ENCODE measurements around the gene ARFGAP3.

ARFGAP3 gene

DNA sequence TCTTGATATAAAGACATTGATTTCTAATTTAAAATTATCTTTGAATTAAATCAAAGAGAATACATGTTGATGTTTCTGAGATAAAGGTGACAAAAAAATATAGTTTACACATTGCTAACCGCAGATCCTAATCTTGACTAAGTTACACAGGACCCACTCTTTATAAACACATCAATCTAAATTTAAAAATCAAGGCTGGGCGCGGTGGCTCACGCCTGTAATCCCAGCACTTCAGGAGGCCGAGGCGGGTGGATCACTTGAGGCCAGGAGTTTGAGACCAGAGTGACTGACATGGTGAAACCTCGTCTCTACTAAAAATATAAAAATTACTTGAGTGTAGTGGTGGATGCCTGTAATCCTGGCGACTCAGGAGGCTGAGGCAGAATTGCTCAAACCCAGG, 1.9 kb downstream of the ARFGAP3 start:
- TF ChIP-seq, protein P1, sequence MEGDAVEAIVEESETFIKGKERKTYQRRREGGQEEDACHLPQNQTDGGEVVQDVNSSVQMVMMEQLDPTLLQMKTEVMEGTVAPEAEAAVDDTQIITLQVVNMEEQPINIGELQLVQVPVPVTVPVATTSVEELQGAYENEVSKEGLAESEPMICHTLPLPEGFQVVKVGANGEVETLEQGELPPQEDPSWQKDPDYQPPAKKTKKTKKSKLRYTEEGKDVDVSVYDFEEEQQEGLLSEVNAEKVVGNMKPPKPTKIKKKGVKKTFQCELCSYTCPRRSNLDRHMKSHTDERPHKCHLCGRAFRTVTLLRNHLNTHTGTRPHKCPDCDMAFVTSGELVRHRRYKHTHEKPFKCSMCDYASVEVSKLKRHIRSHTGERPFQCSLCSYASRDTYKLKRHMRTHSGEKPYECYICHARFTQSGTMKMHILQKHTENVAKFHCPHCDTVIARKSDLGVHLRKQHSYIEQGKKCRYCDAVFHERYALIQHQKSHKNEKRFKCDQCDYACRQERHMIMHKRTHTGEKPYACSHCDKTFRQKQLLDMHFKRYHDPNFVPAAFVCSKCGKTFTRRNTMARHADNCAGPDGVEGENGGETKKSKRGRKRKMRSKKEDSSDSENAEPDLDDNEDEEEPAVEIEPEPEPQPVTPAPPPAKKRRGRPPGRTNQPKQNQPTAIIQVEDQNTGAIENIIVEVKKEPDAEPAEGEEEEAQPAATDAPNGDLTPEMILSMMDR (IDR thresholded peaks at IDR 0.05; ENCODE audit: insufficient read depth, low read length, missing control alignments), result no peak
- POLR2A ChIA-PET, result no interaction called here
- DNase-seq (ENCODE audit: low read depth, low spot score), result no peak
- H3K4me3 ChIP-seq (ENCODE audit: low read depth, low read length), result peak overlapping the region; percentile 90
- CTCF ChIA-PET, result interaction anchor here (1.0 to 1.4 kb wide), 3 partner anchors 135 to 179 kb away, joined by 3 to 4 read pairs (median 3); no protein-coding TSS in a partner anchor

DNA sequence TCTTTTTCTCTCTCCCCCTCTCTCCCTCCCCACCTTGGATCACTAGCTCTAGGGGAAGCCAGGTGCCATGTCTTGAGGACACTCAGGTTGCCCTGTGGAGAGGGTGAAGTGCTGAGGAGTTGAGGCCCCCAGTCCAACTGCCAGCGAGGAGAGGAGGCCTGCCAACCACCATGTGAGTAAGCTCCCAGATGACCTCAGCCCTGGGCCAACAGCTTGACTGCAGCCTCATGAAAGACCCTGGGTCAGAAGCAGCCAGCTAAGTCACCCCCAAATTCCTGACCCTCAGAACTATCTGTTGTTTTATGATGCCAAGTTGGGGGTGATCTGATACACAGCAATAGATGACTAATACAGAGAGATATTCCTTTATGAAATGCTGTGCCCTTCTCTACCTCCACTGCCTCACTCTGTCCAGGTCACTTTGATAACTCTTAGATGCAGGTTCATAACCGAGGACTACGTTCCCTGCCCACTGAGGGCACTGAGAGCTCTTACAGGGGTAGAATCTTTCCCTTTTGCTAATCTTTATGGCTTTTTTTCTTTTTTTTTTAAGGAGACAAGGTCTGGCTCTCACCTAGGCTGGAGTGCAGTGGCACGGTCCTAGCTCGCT, 8.0 kb downstream of the ARFGAP3 start:
- H3K4me3 ChIP-seq (ENCODE audit: low read depth, low read length), result no peak overlapping the region
- TF ChIP-seq, protein P1 (IDR thresholded peaks at IDR 0.05; ENCODE audit: insufficient read depth, low read length, missing control alignments), result no peak
- CTCF ChIA-PET, result interaction anchor here (0.6 to 2.5 kb wide), 4 partner anchors 9 to 242 kb away, joined by 3 to 11 read pairs (median 4); no protein-coding TSS in a partner anchor
- no peak for DNase-seq (ENCODE audit: low read depth, low spot score)
- POLR2A ChIA-PET, result no interaction called here

DNA sequence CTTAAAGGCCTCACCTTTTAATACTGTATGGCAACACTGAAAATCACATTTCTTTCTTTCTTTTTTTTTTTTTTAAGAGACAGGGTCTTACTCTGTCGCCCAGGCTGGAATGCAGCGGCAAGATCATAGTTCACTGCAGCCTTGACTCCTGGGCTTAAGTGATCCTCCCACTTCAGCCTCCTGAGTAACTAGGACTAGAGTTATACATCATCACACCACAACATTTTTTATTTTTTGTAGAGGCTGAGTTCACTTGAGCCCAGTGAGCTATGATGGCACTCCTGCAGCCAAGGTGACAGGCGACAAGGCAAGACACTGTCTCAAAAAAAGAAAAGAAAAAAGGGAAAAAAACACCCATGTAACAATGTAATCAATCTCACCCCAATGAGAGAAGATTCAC, 10.0 kb downstream of the ARFGAP3 start:
- H3K4me3 ChIP-seq (ENCODE audit: low read depth, low read length), result no peak overlapping the region
- CTCF ChIA-PET, result interaction anchor here (0.7 to 1.2 kb wide), 2 partner anchors 27 to 205 kb away, joined by 3 read pairs; no protein-coding TSS in a partner anchor
- DNase-seq (ENCODE audit: low read depth, low spot score), result no peak
- POLR2A ChIA-PET, result interaction anchor here (1.5 kb wide), 1 partner anchor 9 kb away, joined by 3 read pairs; no protein-coding TSS in a partner anchor
- TF ChIP-seq, protein P1 (IDR thresholded peaks at IDR 0.05; ENCODE audit: insufficient read depth, low read length, missing control alignments), result no peak

DNA sequence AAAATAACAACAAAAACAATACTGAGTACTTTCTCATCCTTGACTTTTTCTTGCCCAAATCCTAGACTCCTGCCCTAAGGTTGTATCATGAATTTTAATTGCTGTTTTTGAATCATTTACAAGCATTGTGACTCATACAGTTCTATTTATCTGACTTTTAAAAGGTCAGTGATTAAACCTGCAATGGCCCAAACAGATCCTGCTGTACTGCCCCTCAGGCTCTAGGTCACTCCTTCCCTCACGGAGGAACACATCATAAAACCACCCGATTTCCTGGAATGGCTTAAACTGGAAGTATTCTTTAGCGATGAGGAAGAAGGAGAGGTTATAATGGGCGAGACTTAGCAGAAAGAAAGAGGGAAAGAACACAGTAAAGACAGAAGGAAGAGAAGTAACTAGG, 12.3 kb downstream of the ARFGAP3 start:
- no peak for DNase-seq (ENCODE audit: low read depth, low spot score)

DNA sequence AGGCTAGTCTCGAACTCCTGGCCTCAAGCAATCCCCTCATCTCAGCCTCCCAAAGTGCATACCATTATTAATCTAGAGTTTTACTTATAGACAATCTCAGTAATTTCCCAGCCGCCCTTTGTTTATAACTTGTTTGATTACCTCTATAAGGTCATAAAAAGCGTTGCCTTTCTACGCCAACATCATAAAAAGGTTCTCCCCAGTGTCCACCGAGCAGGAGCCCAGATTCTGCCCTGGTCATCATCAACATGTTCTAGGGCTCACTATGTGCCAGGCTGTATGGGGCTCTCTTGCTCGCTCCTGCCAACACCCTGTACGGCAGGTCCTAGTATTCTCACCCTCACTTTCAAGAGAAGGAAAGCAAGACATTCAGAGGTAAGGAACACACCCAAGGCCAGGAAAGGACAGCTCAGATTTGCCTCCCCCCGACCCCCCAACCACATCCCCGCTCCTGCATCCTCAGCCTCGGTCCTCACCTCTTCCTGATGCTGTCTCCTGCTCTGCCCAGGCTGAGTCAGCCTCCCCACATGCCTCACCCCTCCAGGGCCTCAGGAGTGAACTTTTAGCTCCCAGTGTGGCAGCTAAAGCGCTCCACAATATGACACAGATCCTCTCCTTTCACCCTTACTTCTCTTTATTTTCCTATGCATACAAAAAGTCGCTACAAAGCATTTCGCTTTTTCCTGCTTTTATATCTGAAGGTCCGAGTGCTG, 14.3 kb downstream of the ARFGAP3 start:
- TF ChIP-seq, protein P1 (IDR thresholded peaks at IDR 0.05; ENCODE audit: insufficient read depth, low read length, missing control alignments), result no peak
- DNase-seq (ENCODE audit: low read depth, low spot score), result no peak
- CTCF ChIA-PET, result interaction anchor here (0.7 to 3.5 kb wide), 2 partner anchors 22 to 191 kb away, joined by 3 to 18 read pairs; no protein-coding TSS in a partner anchor
- H3K4me3 ChIP-seq (ENCODE audit: low read depth, low read length), result no peak overlapping the region
- POLR2A ChIA-PET, result interaction anchor here (0.6 to 1.1 kb wide), 3 partner anchors 10 to 673 kb away, joined by 3 to 5 read pairs (median 3); no protein-coding TSS in a partner anchor

More for the DNA sequence above, 12.3 kb downstream of the ARFGAP3 start:
- ChIA-PET POLR2A (no interaction called here), CTCF (interaction anchor here (0.6 to 3.5 kb wide), 4 partner anchors 23 to 245 kb away, joined by 3 to 18 read pairs (median 4); no protein-coding TSS in a partner anchor)
- TF ChIP-seq, protein P1 (IDR thresholded peaks at IDR 0.05; ENCODE audit: insufficient read depth, low read length, missing control alignments), result no peak
- H3K4me3 ChIP-seq (ENCODE audit: low read depth, low read length), result no peak overlapping the region

DNA sequence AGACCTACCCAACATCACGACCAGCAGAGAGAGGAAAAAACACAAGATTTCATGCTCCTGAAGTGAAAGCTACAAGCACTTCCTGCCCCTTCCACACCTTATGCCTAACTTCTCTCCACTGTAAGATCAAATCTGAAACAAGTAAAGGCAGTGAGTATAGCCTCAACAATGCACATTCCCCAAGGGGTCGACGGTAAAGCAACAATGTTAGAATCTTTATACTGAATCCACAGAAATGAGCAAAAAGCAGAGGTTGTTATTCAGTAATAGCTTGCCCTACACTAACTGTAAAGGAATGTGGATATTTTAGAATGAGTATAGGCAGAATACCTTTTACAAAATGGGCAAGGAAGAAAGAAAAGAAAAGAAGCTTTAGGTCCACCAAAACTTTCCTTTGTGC, 15.6 kb downstream of the ARFGAP3 start:
- ChIA-PET POLR2A (interaction anchor here (0.6 to 1.5 kb wide), 4 partner anchors 15 to 230 kb away, joined by 3 to 11 read pairs (median 4); partner anchors contain the start of gene ARFGAP3), CTCF (interaction anchor here (0.6 to 1.3 kb wide), 5 partner anchors 15 to 233 kb away, joined by 3 to 9 read pairs (median 4); no protein-coding TSS in a partner anchor)
- H3K4me3 ChIP-seq (ENCODE audit: low read depth, low read length), result no peak overlapping the region
- no peak for DNase-seq (ENCODE audit: low read depth, low spot score)
- TF ChIP-seq, protein P1 (IDR thresholded peaks at IDR 0.05; ENCODE audit: insufficient read depth, low read length, missing control alignments), result no peak
